Panc1 (cell line): ENCODE results near the gene GNA12. TPM values are rescaled to one million over a fixed set of nuclear protein-coding genes. Genes with fewer than 3 reads are reported as not detected.

Experiments
- ATAC-seq: fragments of 200-7000 bp; cut with Tn5 transposase; 2 replicates; pipeline ENCODE4 v1.9.1; 2020; ENCODE audit warnings: mild to moderate bottlenecking, moderate library complexity
- BruUV-seq: library from RNA; stranded (reverse); fragments of 400-500 nt; replicated peaks from 2 replicates; lab custom pipeline; 2021; lab: Mats Ljungman, UMichigan
- CTCF ChIA-PET: fragments of 300-600 bp; sonication (Branson Sonifier 250); formaldehyde crosslinking; loops from one replicate; lab custom pipeline; 2022; ENCODE audit warnings: antibody characterized with exemption; lab: Charles Lee
- POLR2A ChIA-PET: fragments of 300-600 bp; sonication (Branson Sonifier 250); formaldehyde crosslinking; loops from one replicate; lab custom pipeline; 2022; ENCODE audit warnings: antibody characterized with exemption; lab: Charles Lee
- DNase-seq: peaks from one replicate; pipeline ENCODE4 v3.0.0-alpha.2; 2010; ENCODE audit warnings: low read depth, low spot score
- H3K27ac ChIP-seq: 2 replicates; pipeline ENCODE4 v1.5.1; 2011; ENCODE audit warnings: mild to moderate bottlenecking, low read length, inconsistent platforms
- H3K27me3 ChIP-seq: fragments of 200-500 bp; sonication (Bioruptor generic); 2 replicates; pipeline ENCODE4 v1.6.0; 2014; ENCODE audit warnings: low read length, inconsistent platforms; ENCODE audit not compliant: control insufficient read depth, insufficient read depth
- H3K36me3 ChIP-seq: fragments of 200-500 bp; sonication (Bioruptor generic); 2 replicates; pipeline ENCODE4 v1.5.1; 2014; ENCODE audit warnings: inconsistent platforms, mild to moderate bottlenecking, low read length, moderate library complexity; ENCODE audit not compliant: control insufficient read depth, insufficient read depth
- H3K4me1 ChIP-seq: 2 replicates; pipeline ENCODE4 v1.5.1; 2011; ENCODE audit warnings: inconsistent platforms, mild to moderate bottlenecking, low read length, moderate library complexity; ENCODE audit not compliant: control insufficient read depth, insufficient read depth
- H3K4me3 ChIP-seq, 2 experiments: 2 replicates each; pipeline ENCODE4 v1.5.1; 2011 to 2012; ENCODE audit warnings: low read depth in 2 of 2, low read length in 2 of 2, mild to moderate bottlenecking in 2 of 2, inconsistent platforms in 1 of 2, moderate library complexity in 1 of 2
- H3K9me3 ChIP-seq: fragments of 200-500 bp; sonication (Bioruptor generic); 2 replicates; pipeline ENCODE4 v1.5.1; 2014; ENCODE audit warnings: low read depth, mild to moderate bottlenecking, inconsistent platforms, low read length, moderate library complexity; ENCODE audit not compliant: control insufficient read depth, insufficient read depth
- POLR2AphosphoS5 ChIP-seq: IDR thresholded peaks from 2 replicates; pipeline ENCODE4 v1.6.1; 2012; ENCODE audit warnings: mild to moderate bottlenecking, low read depth, low read length, moderate library complexity
- REST ChIP-seq, 2 experiments: IDR thresholded peaks; 2 replicates each; pipeline ENCODE4 v1.6.1; 2011 to 2012; ENCODE audit warnings: low read depth in 2 of 2, control low read depth in 1 of 2, low read length in 1 of 2, mild to moderate bottlenecking in 1 of 2, moderate library complexity in 1 of 2; ENCODE audit not compliant: insufficient read depth in 1 of 2
- SIN3A ChIP-seq: IDR thresholded peaks from 2 replicates; pipeline ENCODE4 v1.6.1; 2012; ENCODE audit warnings: low read depth, mild to moderate bottlenecking, low read length, moderate library complexity, borderline replicate concordance; ENCODE audit not compliant: insufficient read depth
- TCF7L2 ChIP-seq: IDR thresholded peaks from 2 replicates; pipeline ENCODE4 v1.6.1; 2011; ENCODE audit warnings: mild to moderate bottlenecking, low read depth, low read length, inconsistent platforms
- in situ Hi-C: cut with HindIII; loops from 2 replicates; pipeline ENCODE4 v1.10.0; 2016; ENCODE audit warnings: low sequenced_read_pairs, low pct_unique_long_range_greater_than_20kb
- intact Hi-C: fragments of 100-400 bp; cut with micrococcal nuclease; formaldehyde crosslinking; loops from one replicate; pipeline ENCODE4 v1.10.0; 2022; ENCODE audit not compliant: unreplicated experiment
- total RNA-seq: library from RNA; stranded (reverse); gene quantifications from one replicate; pipeline ENCODE4 v1.2.1, GENCODE V29; 2021; ENCODE audit not compliant: unreplicated experiment
- TF ChIP-seq, protein P1 (sequence below): fragments of 450-650 bp; IDR thresholded peaks from 2 replicates; pipeline ENCODE4 v1.5.1; 2017; ENCODE audit warnings: mild to moderate bottlenecking

GNA12 gene
- total RNA-seq, 1 experiment from 2014 or later: 139 TPM

GRCh38 chr7:2720024-2720423 lies 124.1 kb downstream of the GNA12 start:
- Histone ChIP-seq H3K9me3 (no peaks in the 10 kb centered on the region), H3K36me3 (no peaks in the 10 kb centered on the region; the same call in 1 of the 2 replicates), H3K4me3 (no peak overlapping the region), H3K4me1 (peaks cover 15% of the 10 kb centered on the region; the same call in 1 of the 2 replicates), H3K27ac (no peak overlapping the region), H3K27me3 (no peaks in the 10 kb centered on the region)
- TF ChIP-seq POLR2AphosphoS5: 0 out of 2 replicates have a peak, but pooled peaks have one; percentile 5
- TF ChIP-seq, protein P1, sequence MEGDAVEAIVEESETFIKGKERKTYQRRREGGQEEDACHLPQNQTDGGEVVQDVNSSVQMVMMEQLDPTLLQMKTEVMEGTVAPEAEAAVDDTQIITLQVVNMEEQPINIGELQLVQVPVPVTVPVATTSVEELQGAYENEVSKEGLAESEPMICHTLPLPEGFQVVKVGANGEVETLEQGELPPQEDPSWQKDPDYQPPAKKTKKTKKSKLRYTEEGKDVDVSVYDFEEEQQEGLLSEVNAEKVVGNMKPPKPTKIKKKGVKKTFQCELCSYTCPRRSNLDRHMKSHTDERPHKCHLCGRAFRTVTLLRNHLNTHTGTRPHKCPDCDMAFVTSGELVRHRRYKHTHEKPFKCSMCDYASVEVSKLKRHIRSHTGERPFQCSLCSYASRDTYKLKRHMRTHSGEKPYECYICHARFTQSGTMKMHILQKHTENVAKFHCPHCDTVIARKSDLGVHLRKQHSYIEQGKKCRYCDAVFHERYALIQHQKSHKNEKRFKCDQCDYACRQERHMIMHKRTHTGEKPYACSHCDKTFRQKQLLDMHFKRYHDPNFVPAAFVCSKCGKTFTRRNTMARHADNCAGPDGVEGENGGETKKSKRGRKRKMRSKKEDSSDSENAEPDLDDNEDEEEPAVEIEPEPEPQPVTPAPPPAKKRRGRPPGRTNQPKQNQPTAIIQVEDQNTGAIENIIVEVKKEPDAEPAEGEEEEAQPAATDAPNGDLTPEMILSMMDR: no peak
- TF ChIP-seq SIN3A: no peak
- TF ChIP-seq REST (IDR thresholded peaks at IDR 0.05; ENCODE audit: insufficient read depth in 1 of 2, low read depth in 2 of 2, low read length in 1 of 2): no peak
- TF ChIP-seq TCF7L2: no peak
- POLR2A ChIA-PET: no interaction called here
- no peak for DNase-seq
- in situ Hi-C loops (no loop called here), intact Hi-C loops (no loop called here)
- ATAC-seq: no peak
- CTCF ChIA-PET: interaction anchor here (0.6 to 0.9 kb wide), 2 partner anchors 28 to 155 kb away, joined by 5 to 7 read pairs; no protein-coding TSS in a partner anchor
- no TSS peak for BruUV-seq

DNA sequence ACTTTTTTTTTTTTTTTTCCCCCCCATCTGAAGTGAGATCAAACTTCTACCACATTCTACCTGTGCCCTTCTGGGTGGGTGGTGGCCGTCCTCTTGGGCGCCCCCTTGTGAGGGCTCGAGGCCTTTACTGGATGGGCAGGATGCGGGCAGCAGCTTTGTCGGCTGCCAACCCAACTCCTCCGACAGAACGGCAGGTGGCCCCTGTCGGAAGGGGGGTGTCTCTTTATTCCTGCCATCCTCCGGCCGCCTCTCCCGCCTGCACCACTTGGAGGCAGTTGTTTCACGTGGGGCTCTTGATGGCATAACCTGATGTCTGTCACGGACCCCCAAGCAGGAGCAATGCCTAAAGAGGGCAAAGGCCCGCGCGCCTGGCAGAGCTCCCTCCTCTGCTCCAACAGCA lies 125.1 kb downstream of the GNA12 start:
- ATAC-seq (no peak), DNase-seq (no peak)
- H3K27ac ChIP-seq: no peak overlapping the region
- H3K27me3 ChIP-seq: no peaks in the 10 kb centered on the region
- ChIA-PET POLR2A (interaction anchor here (0.5 kb wide), 1 partner anchor 18 kb away, joined by 7 read pairs; no protein-coding TSS in a partner anchor), CTCF (interaction anchor here (0.6 to 0.9 kb wide), 4 partner anchors 9 to 326 kb away, joined by 3 to 4 read pairs (median 3); no protein-coding TSS in a partner anchor)
- intact Hi-C loops: no loop called here
- no peaks in the 10 kb centered on the region for H3K9me3 ChIP-seq
- TF ChIP-seq POLR2AphosphoS5: 0 out of 2 replicates have a peak, but pooled peaks have one; percentile 1
- TF ChIP-seq, protein P1: peak; percentile 92
- TF ChIP-seq TCF7L2: no peak
- peaks cover 15% of the 10 kb centered on the region; the same call in 1 of the 2 replicates for H3K4me1 ChIP-seq
- no peaks in the 10 kb centered on the region; the same call in 1 of the 2 replicates for H3K36me3 ChIP-seq
- in situ Hi-C loops: no loop called here
- H3K4me3 ChIP-seq: no peak overlapping the region
- BruUV-seq: no TSS peak
